GM12801 (cell line): ENCODE data around the gene HES7.

Experiments
- TF ChIP-seq, protein P1 (sequence below): IDR thresholded peaks from one replicate; pipeline ENCODE4 v1.5.1; 2011; ENCODE audit warnings: control low read depth; ENCODE audit not compliant: insufficient read length; ENCODE audit errors: extremely low read depth

HES7 gene

GRCh38 chr17:8153525-8153956 lies 29.6 kb upstream of the HES7 start:
- TF ChIP-seq, protein P1, sequence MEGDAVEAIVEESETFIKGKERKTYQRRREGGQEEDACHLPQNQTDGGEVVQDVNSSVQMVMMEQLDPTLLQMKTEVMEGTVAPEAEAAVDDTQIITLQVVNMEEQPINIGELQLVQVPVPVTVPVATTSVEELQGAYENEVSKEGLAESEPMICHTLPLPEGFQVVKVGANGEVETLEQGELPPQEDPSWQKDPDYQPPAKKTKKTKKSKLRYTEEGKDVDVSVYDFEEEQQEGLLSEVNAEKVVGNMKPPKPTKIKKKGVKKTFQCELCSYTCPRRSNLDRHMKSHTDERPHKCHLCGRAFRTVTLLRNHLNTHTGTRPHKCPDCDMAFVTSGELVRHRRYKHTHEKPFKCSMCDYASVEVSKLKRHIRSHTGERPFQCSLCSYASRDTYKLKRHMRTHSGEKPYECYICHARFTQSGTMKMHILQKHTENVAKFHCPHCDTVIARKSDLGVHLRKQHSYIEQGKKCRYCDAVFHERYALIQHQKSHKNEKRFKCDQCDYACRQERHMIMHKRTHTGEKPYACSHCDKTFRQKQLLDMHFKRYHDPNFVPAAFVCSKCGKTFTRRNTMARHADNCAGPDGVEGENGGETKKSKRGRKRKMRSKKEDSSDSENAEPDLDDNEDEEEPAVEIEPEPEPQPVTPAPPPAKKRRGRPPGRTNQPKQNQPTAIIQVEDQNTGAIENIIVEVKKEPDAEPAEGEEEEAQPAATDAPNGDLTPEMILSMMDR: no peak

GRCh38 chr17:8153031-8153451 lies 29.1 kb upstream of the HES7 start:
- TF ChIP-seq, protein P1: no peak

DNA sequence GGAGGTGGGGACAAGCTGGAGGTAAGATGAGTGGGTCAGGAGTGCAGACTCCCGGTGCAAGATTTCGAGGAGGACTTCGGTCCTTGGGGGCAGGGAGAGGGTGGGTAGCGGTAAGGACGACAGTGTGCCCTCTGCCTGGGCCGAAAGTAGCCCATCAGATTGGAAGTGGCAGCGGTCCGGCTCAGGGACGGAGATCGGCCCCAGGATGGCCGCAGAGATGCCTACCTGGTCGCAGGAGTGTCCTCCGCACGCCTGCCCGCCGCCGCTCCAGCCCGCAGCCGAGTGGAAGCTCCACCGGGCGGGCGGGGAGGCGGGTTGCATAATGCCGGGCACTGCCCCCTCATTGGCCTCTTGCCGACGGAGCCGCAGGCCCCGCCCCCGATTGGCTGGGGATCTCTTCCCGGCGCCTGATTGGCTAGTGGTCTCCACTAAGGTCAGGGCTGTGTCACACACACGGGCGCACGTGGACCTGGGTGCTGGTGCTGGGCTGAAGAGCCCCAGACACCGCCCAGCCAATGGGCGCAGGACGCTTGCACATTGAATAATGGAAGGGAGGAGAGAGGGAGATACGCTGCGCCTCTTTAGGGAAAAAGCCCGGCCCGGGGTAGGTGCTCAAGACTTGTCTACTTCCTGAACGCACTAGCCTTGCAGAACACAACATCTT lies 28.3 kb upstream of the HES7 start, which contains the start of gene PER1:
Gene PER1 (minus strand): TSS at position 293 of the 664 bp plus-strand sequence. CDS start 1,698 bp downstream, outside the sequence.
- TF ChIP-seq, protein P1: no peak

DNA sequence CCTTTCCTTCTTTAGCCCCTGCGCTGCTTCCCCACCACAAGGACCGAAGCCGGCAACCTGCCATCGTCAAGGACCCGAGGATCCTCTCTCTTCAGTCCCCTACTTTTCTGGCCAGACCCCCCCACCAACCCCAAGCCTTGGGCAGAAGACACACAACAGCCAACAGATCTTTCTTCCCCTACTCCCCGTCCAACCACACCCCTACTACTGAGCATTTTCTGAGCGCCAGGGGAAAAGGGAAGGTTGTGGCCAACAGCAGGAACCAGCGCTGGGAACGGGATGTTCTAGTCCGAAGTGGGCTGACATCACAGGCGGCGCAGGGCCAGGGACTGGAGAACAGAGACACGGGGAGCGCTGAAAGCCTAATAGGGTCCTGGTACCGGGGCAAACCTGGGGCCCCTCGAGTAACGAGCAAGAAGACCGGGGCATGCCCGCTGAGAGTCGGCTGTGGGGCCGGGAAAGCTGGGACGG lies 27.8 kb upstream of the HES7 start:
- TF ChIP-seq, protein P1: no peak

GRCh38 chr17:8151120-8151640 lies 27.3 kb upstream of the HES7 start:
- TF ChIP-seq, protein P1: no peak

DNA sequence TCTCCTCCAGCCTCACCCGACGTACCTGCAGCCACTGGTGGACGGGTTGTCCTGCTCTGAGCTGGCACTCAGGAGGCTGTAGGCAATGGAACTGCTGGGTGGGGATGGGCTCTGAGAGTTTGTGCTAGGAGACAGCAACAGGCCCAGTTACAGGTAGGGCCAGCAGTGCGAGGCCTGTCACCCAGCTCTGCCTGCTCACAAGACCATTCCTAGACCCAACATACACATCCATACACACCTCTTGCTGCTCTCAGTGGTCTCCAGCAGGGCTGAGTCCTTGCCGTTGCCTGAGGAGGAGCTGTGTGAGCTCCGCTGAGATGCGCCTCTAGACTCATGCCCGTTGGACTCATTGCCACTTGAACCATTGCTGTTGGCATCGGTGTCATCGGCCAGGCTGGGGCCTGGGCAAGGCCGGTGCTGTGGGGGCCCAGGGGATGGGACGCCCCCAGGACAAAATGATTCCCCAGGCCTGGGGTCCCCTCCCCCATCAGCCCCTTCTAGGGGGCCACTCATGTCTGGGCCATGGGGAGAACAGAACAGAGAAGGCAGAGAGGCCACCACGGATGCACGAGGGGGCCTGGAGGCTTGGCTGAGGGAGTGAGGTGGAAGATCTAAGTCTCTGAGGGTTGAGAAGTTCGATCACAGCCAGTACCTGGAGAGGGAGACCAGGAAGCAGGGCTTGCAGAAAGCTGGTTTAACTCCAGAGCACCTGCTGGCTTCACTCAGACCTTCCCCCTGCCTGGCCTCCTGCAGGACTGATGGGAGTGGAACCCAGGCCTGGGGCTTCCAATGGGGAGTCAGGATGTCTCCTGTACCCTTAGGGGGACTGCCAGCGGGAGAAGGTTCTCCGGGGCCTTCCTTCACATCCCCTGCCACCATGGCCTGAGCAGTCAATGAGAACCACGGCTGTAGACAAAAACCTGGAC lies 26.6 kb upstream of the HES7 start:
- TF ChIP-seq, protein P1: no peak
